CD4-positive, alpha-beta T cell (primary cell): ENCODE measurements around the gene POU2AF2. TPM values are rescaled to one million over a fixed set of nuclear protein-coding genes. Genes with fewer than 3 reads are reported as not detected.

Source experiments
- ATAC-seq: fragments of 200-7000 bp; cut with Tn5 transposase; one replicate; pipeline ENCODE4 v1.10.0; 2022; ENCODE audit warnings: mild to moderate bottlenecking; ENCODE audit not compliant: poor library complexity
- CTCF ChIA-PET: fragments of 350-600 bp; sonication (Branson Sonifier 250); formaldehyde crosslinking; loops from one replicate; lab custom pipeline; 2021; ENCODE audit warnings: antibody characterized with exemption, inconsistent platforms; lab: Charles Lee
- POLR2A ChIA-PET: fragments of 350-600 bp; sonication (Branson Sonifier 250); formaldehyde crosslinking; loops from one replicate; lab custom pipeline; 2021; ENCODE audit warnings: antibody characterized with exemption, inconsistent platforms; lab: Charles Lee
- DNase-seq, 14 experiments: peaks; one replicate each; pipeline ENCODE4 v3.0.0-alpha.2; 2013 to 2020; ENCODE audit warnings: mixed read lengths in 2 of 14
- H3K27ac ChIP-seq, 2 donors: one replicate each; pipeline versions ENCODE4 v1.5.1 to v1.7.0; 2013; ENCODE audit warnings: low read length in 2 of 2, low read depth in 1 of 2, mild to moderate bottlenecking in 1 of 2
- H3K27me3 ChIP-seq, 2 experiments: 1 replicate in 1 of 2; 2 replicates in 1 of 2; pipeline versions ENCODE4 v1.6.1 to v1.7.0; 2013; ENCODE audit warnings: low read length in 2 of 2, control low read depth in 1 of 2, mild to moderate bottlenecking in 1 of 2, moderate library complexity in 1 of 2; ENCODE audit not compliant: insufficient read depth in 2 of 2, control insufficient read depth in 1 of 2
- H3K36me3 ChIP-seq: one replicate; pipeline ENCODE4 v1.6.1; 2013; ENCODE audit warnings: low read length, control low read depth; ENCODE audit not compliant: insufficient read depth
- H3K4me1 ChIP-seq: one replicate; pipeline ENCODE4 v1.6.1; 2013; ENCODE audit warnings: low read length, control low read depth; ENCODE audit not compliant: insufficient read depth
- H3K4me3 ChIP-seq: one replicate; pipeline ENCODE4 v1.5.1; 2013; ENCODE audit warnings: mild to moderate bottlenecking, low read length, moderate library complexity
- H3K9me3 ChIP-seq, 2 experiments: 1 replicate in 1 of 2; 2 replicates in 1 of 2; pipeline versions ENCODE4 v1.6.1 to v1.7.0; 2013; ENCODE audit warnings: low read length in 2 of 2, mild to moderate bottlenecking in 2 of 2, control low read depth in 1 of 2, moderate library complexity in 1 of 2; ENCODE audit not compliant: control insufficient read depth in 1 of 2, insufficient read depth in 1 of 2
- H3K27ac Mint-ChIP-seq: one replicate; pipeline ENCODE4 v1.8.0; 2020; ENCODE audit warnings: mixed read lengths
- H3K27me3 Mint-ChIP-seq: one replicate; pipeline ENCODE4 v1.8.0; 2021; ENCODE audit warnings: mixed read lengths
- H3K36me3 Mint-ChIP-seq: one replicate; pipeline ENCODE4 v1.8.0; 2021; ENCODE audit warnings: low read depth, mixed read lengths
- H3K4me1 Mint-ChIP-seq: one replicate; pipeline ENCODE4 v1.8.0; 2021; ENCODE audit warnings: low read depth, mixed read lengths
- H3K4me3 Mint-ChIP-seq: one replicate; pipeline ENCODE4 v1.8.0; 2020; ENCODE audit warnings: mild to moderate bottlenecking, mixed read lengths
- H3K9me3 Mint-ChIP-seq: one replicate; pipeline ENCODE4 v1.8.0; 2020; ENCODE audit warnings: mixed read lengths
- intact Hi-C, 2 experiments: fragments of 100-400 bp; cut with DNase I in 1 of 2; cut with micrococcal nuclease in 1 of 2; formaldehyde crosslinking; loops; one replicate each; pipeline versions ENCODE4 v1.15.1 to v1.9.0; 2023 to 2025; cut with DNase I, micrococcal nuclease
- total RNA-seq, 174 experiments: library from RNA in 2 of 174; stranded (reverse) in 2 of 174; gene quantifications; one replicate each; pipeline ENCODE4 v1.2.3 and lab custom pipeline; 2021 to 2026
- TF ChIP-seq, protein P1 (sequence below): fragments of 200-600 bp; IDR thresholded peaks from one replicate; pipeline ENCODE4 v1.8.0; 2022; ENCODE audit warnings: antibody characterized with exemption, mild to moderate bottlenecking

POU2AF2 gene
- total RNA-seq, 2 experiments from 2014 or later = not detected

DNA sequence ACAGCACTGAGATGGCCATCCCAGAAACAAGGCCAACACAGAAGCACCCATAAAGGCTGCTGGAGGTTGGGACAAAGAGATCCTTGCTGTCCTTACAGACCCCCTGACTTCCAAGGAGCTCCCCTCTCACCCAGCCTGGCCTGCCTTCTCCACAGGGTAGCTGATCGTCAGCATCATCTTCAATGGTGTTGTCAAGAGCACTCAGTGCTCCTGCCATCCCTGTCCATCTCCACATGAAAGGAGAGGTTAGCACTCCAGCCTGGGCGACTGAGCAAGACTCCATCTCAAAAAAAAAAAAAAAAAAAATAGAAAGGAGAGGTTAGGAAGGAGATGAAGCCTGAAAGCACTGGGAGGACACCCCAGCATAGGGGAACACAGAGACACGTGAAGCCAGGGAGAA lies 50.7 kb downstream of the POU2AF2 start:
- Histone ChIP-seq H3K9me3 (no peaks in the 10 kb centered on the region), H3K27ac (no peak overlapping the region), H3K4me3 (no peak overlapping the region), H3K27me3 (peaks cover 15 to 22% of the 10 kb centered on the region in 2 experiments), H3K4me1 (peaks cover 6% of the 10 kb centered on the region), H3K36me3 (no peaks in the 10 kb centered on the region)
- H3K4me3 Mint-ChIP-seq = no peak overlapping the region
- H3K27ac Mint-ChIP-seq = no peak overlapping the region
- peaks cover 5% of the 10 kb centered on the region for H3K4me1 Mint-ChIP-seq
- intact Hi-C loops = no loop called here
- peaks cover 35% of the 10 kb centered on the region for H3K27me3 Mint-ChIP-seq
- DNase-seq (no peak), ATAC-seq (no peak)
- ChIA-PET POLR2A (interaction anchor here (0.6 kb wide), 1 partner anchor 647 kb away, joined by 4 read pairs; no protein-coding TSS in a partner anchor), CTCF (no interaction called here)
- no peaks in the 10 kb centered on the region for H3K9me3 Mint-ChIP-seq
- no peaks in the 10 kb centered on the region for H3K36me3 Mint-ChIP-seq
- TF ChIP-seq, protein P1, sequence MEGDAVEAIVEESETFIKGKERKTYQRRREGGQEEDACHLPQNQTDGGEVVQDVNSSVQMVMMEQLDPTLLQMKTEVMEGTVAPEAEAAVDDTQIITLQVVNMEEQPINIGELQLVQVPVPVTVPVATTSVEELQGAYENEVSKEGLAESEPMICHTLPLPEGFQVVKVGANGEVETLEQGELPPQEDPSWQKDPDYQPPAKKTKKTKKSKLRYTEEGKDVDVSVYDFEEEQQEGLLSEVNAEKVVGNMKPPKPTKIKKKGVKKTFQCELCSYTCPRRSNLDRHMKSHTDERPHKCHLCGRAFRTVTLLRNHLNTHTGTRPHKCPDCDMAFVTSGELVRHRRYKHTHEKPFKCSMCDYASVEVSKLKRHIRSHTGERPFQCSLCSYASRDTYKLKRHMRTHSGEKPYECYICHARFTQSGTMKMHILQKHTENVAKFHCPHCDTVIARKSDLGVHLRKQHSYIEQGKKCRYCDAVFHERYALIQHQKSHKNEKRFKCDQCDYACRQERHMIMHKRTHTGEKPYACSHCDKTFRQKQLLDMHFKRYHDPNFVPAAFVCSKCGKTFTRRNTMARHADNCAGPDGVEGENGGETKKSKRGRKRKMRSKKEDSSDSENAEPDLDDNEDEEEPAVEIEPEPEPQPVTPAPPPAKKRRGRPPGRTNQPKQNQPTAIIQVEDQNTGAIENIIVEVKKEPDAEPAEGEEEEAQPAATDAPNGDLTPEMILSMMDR = no peak

DNA sequence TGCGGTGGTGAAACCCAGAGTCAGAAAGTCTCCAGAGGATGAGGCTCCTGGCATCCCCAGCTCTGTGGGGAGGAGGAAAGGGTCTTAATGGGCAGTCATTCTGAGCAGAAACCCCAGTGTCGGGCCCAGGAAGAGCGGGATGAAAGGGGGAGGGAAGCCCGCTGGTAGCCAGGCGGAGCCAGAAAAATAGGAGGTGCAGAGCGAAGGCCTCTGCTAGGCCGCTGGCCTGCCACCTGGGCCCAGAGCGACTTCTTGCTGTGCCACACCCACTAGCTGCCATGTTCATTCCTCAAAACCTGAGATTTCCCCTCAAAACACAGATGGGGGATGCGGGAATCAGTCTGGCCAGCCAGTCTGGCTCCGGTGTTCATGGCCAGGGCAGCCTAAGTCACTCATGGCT lies 52.2 kb downstream of the POU2AF2 start:
- H3K4me1 ChIP-seq = peaks cover 6% of the 10 kb centered on the region
- Mint-ChIP-seq H3K36me3 (no peaks in the 10 kb centered on the region), H3K4me3 (no peak overlapping the region), H3K27me3 (peaks cover 50% of the 10 kb centered on the region), H3K27ac (no peak overlapping the region), H3K9me3 (no peaks in the 10 kb centered on the region), H3K4me1 (peaks cover 5% of the 10 kb centered on the region)
- DNase-seq = no peak
- ATAC-seq = no peak
- H3K4me3 ChIP-seq = no peak overlapping the region
- no peaks in the 10 kb centered on the region for H3K9me3 ChIP-seq
- H3K27ac ChIP-seq = no peak overlapping the region
- ChIA-PET CTCF (no interaction called here), POLR2A (no interaction called here)
- intact Hi-C loops = no loop called here
- no peaks in the 10 kb centered on the region for H3K36me3 ChIP-seq
- peaks cover 21 to 22% of the 10 kb centered on the region in 2 experiments for H3K27me3 ChIP-seq
- TF ChIP-seq, protein P1 = no peak

DNA sequence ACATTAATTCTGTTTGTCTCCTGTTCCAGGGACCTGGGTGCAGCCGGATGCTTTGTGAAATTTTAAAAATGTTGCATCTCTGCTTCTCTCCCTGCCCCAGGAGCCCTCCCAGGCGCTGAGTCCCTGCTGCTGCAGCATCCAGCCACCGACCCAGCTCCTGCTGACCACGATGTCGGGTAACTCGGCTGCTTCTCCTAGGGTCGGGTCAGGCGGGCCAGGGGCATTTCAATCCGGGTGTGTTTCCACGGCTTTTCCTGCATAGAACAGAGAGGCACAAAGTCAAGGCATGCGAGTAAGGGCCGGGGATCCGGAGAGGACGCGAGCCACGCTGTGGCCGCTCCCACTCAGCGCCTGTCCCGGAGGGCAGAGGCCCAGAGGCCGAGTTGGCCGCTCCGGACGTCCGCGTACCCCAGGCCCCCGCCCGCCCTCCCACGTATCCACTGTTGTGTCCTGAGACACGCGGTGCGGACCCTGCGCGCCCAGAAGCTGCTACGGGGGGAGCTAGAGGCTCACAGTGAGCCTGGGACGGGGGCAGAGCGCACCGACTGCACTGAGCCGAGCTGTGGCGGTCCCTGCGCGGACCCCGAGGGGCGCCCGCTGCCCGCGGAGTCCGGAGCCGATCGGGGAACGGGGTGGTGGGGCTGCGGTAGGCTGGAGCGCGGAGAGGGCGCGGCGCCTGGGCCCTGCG lies 53.0 kb downstream of the POU2AF2 start, which contains the start of gene POU2AF3:
Gene POU2AF3, plus strand, starts transcription at position 134 of the 688 bp plus-strand sequence. Its CDS starts 36 bp downstream, at position 170.
- ChIA-PET POLR2A (no interaction called here), CTCF (no interaction called here)
- no peaks in the 10 kb centered on the region for H3K36me3 Mint-ChIP-seq

More for the DNA sequence above, 53.0 kb downstream of the POU2AF2 start, which contains the start of gene POU2AF3:
- intact Hi-C loops = no loop called here
- Mint-ChIP-seq H3K27ac (no peak within 1 kb of the TSS), H3K4me3 (no peak within 1 kb of the TSS), H3K9me3 (no peaks in the 10 kb centered on the region), H3K4me1 (peaks cover 5% of the 10 kb centered on the region), H3K27me3 (peaks cover 58% of the 10 kb centered on the region)
- Histone ChIP-seq H3K27ac (no peak within 1 kb of the TSS), H3K9me3 (no peaks in the 10 kb centered on the region), H3K27me3 (peaks cover 21 to 30% of the 10 kb centered on the region in 2 experiments), H3K36me3 (no peaks in the 10 kb centered on the region), H3K4me3 (no peak within 1 kb of the TSS), H3K4me1 (peaks cover 6% of the 10 kb centered on the region)
- ATAC-seq (no peak), DNase-seq (no peak)
- TF ChIP-seq, protein P1 = no peak
